Endodermal cell (in vitro differentiated cells): ENCODE measurements around the gene KCP. TPM values are rescaled to one million over a fixed set of nuclear protein-coding genes. Genes with fewer than 3 reads are reported as not detected.

Experiments
- DNase-seq: peaks from one replicate; pipeline ENCODE4 v3.0.0-alpha.2; 2017
- H3K27ac ChIP-seq: 2 replicates; pipeline ENCODE4 v1.5.1; 2013; ENCODE audit warnings: mild to moderate bottlenecking, low read depth, low read length, moderate library complexity
- H3K27me3 ChIP-seq: 2 replicates; pipeline ENCODE4 v1.6.1; 2013; ENCODE audit warnings: mild to moderate bottlenecking, low read length, moderate library complexity; ENCODE audit not compliant: insufficient read depth, control insufficient read depth, poor library complexity, severe bottlenecking
- H3K36me3 ChIP-seq: 2 replicates; pipeline ENCODE4 v1.7.0; 2013; ENCODE audit warnings: mild to moderate bottlenecking, low read length, moderate library complexity; ENCODE audit not compliant: control insufficient read depth, insufficient read depth
- H3K4me1 ChIP-seq: one replicate; pipeline ENCODE4 v1.7.0; 2013; ENCODE audit warnings: low read length; ENCODE audit not compliant: control insufficient read depth, insufficient read depth
- H3K4me3 ChIP-seq: 2 replicates; pipeline ENCODE4 v1.5.1; 2013; ENCODE audit warnings: mild to moderate bottlenecking, low read length, moderate library complexity
- H3K9ac ChIP-seq: 2 replicates; pipeline ENCODE4 v1.6.1; 2013; ENCODE audit warnings: mild to moderate bottlenecking, low read length, moderate library complexity; ENCODE audit not compliant: poor library complexity, severe bottlenecking; ENCODE audit errors: extremely low read depth
- H3K9me3 ChIP-seq: 2 replicates; pipeline ENCODE4 v1.6.1; 2013; ENCODE audit warnings: mild to moderate bottlenecking, low read length, moderate library complexity; ENCODE audit not compliant: control insufficient read depth
- H3K27ac Mint-ChIP-seq: 2 replicates; pipeline ENCODE4 v1.8.0; 2020; ENCODE audit warnings: mixed read lengths
- H3K27me3 Mint-ChIP-seq: 2 replicates; pipeline ENCODE4 v1.8.0; 2021; ENCODE audit warnings: mild to moderate bottlenecking, mixed read lengths; ENCODE audit not compliant: insufficient read depth
- H3K36me3 Mint-ChIP-seq: 2 replicates; pipeline ENCODE4 v1.8.0; 2020; ENCODE audit warnings: low read depth, mixed read lengths
- H3K4me1 Mint-ChIP-seq: 2 replicates; pipeline ENCODE4 v1.8.0; 2020; ENCODE audit warnings: mixed read lengths
- H3K4me3 Mint-ChIP-seq: 2 replicates; pipeline ENCODE4 v1.8.0; 2020; ENCODE audit warnings: mild to moderate bottlenecking, moderate library complexity, mixed read lengths
- H3K9me3 Mint-ChIP-seq: 2 replicates; pipeline ENCODE4 v1.8.0; 2020; ENCODE audit warnings: mild to moderate bottlenecking, mixed read lengths
- CTCF ChIP-seq: fragments of 200-600 bp; sonication (generic); conservative IDR thresholded peaks from 2 replicates; pipeline ENCODE4 v1.5.0; 2021; ENCODE audit warnings: antibody characterized with exemption, mild to moderate bottlenecking
- WGBS, 2 experiments: methylation state at CpG; one replicate each; pipeline versions ENCODE4 v1.1.5 to v1.1.7; 2013; ENCODE audit warnings: missing lambda C conversion rate in 2 of 2, mixed read lengths in 1 of 2; ENCODE audit not compliant: insufficient coverage in 1 of 2, insufficient read length in 1 of 2; 5-methylcytosine and 5-hydroxymethylcytosine counted together
- total RNA-seq, 2 donors: library from RNA; stranded (reverse); fragmentation: NEBNext Ultra II Directional in 1 of 2; extraction: Animal tissue kit (Norgen Biotek cat#: 25700) in 1 of 2; gene quantifications; 2 replicates in 1 of 2; 3 replicates in 1 of 2; pipeline ENCODE4 v1.2.1, GENCODE V29; 2021

Gene KCP
- total RNA-seq, 2 donors from 2014 or later, result 21.1 to 33.3 TPM

- H3K4me1 ChIP-seq, result no peaks in the 10 kb centered on the region
- no peaks in the 10 kb centered on the region for H3K36me3 ChIP-seq
- H3K27me3 ChIP-seq, result peaks cover 32% of the 10 kb centered on the region
- Mint-ChIP-seq H3K36me3 (no peaks in the 10 kb centered on the region), H3K9me3 (no peaks in the 10 kb centered on the region), H3K27ac (no peak overlapping the region), H3K4me1 (peaks cover 4% of the 10 kb centered on the region), H3K4me3 (no peak overlapping the region), H3K27me3 (peaks cover 39% of the 10 kb centered on the region)
- H3K4me3 ChIP-seq, result no peak overlapping the region
- H3K27ac ChIP-seq, result no peak overlapping the region
- WGBS, 2 experiments, result 93 to 95% methylated on average over 12 to 16 of the region's 16 CpGs
- DNase-seq, result no peak
- H3K9ac ChIP-seq, result no peak overlapping the region
- TF ChIP-seq CTCF, result no peak
- H3K9me3 ChIP-seq, result no peaks in the 10 kb centered on the region
These were observed 31.5 kb upstream of the KCP start for GRCh38 chr7:128941946-128942526.

- TF ChIP-seq CTCF, result no peak
- DNase-seq, result no peak
- Histone ChIP-seq H3K27ac (no peak overlapping the region), H3K4me1 (no peaks in the 10 kb centered on the region), H3K27me3 (peaks cover 38% of the 10 kb centered on the region), H3K9me3 (no peaks in the 10 kb centered on the region), H3K9ac (no peak overlapping the region), H3K4me3 (no peak overlapping the region), H3K36me3 (no peaks in the 10 kb centered on the region)
- no peak overlapping the region for H3K4me3 Mint-ChIP-seq
- no peaks in the 10 kb centered on the region for H3K36me3 Mint-ChIP-seq
- H3K4me1 Mint-ChIP-seq, result peaks cover 4% of the 10 kb centered on the region
- no peaks in the 10 kb centered on the region for H3K9me3 Mint-ChIP-seq
- no peak overlapping the region for H3K27ac Mint-ChIP-seq
- H3K27me3 Mint-ChIP-seq, result peaks cover 45% of the 10 kb centered on the region
- 81 to 83% methylated on average over 8 to 15 of the region's 15 CpGs for WGBS, 2 experiments
These were observed 30.9 kb upstream of the KCP start for GRCh38 chr7:128941323-128941890.

GRCh38 chr7:128940494-128941322 is 30.2 kb upstream of the KCP start:
- H3K27me3 Mint-ChIP-seq, result peaks cover 51% of the 10 kb centered on the region
- no peak overlapping the region for H3K9ac ChIP-seq
- H3K9me3 Mint-ChIP-seq, result no peaks in the 10 kb centered on the region
- no peak overlapping the region for H3K27ac ChIP-seq
- no peaks in the 10 kb centered on the region for H3K9me3 ChIP-seq
- peaks cover 4% of the 10 kb centered on the region for H3K4me1 Mint-ChIP-seq
- H3K27ac Mint-ChIP-seq, result no peak overlapping the region
- TF ChIP-seq CTCF, result no peak
- no peak overlapping the region for H3K4me3 Mint-ChIP-seq
- peaks cover 45% of the 10 kb centered on the region for H3K27me3 ChIP-seq
- no peaks in the 10 kb centered on the region for H3K36me3 Mint-ChIP-seq
- 86 to 92% methylated on average over 12 to 20 of the region's 20 CpGs for WGBS, 2 experiments
- H3K4me3 ChIP-seq, result no peak overlapping the region
- no peaks in the 10 kb centered on the region for H3K36me3 ChIP-seq
- DNase-seq, result no peak
- H3K4me1 ChIP-seq, result no peaks in the 10 kb centered on the region
